HG03159 (cell line): ENCODE data around the gene MIS18A.
A peak's percentile ranks its signal among the peaks of the same experiment; 100 is the strongest.
"Not testable (repeated sequence)": the region's sequence is repeated elsewhere in the genome, so short reads cannot be mapped to it uniquely, and the experiment has no call there.

Source experiments
- ATAC-seq: cut with Tn5 transposase; IDR thresholded peaks from one replicate; pipeline ENCODE4 v1.9.1; 2021; ENCODE audit warnings: mild to moderate bottlenecking, moderate library complexity; ENCODE audit not compliant: unreplicated experiment

Gene MIS18A

DNA sequence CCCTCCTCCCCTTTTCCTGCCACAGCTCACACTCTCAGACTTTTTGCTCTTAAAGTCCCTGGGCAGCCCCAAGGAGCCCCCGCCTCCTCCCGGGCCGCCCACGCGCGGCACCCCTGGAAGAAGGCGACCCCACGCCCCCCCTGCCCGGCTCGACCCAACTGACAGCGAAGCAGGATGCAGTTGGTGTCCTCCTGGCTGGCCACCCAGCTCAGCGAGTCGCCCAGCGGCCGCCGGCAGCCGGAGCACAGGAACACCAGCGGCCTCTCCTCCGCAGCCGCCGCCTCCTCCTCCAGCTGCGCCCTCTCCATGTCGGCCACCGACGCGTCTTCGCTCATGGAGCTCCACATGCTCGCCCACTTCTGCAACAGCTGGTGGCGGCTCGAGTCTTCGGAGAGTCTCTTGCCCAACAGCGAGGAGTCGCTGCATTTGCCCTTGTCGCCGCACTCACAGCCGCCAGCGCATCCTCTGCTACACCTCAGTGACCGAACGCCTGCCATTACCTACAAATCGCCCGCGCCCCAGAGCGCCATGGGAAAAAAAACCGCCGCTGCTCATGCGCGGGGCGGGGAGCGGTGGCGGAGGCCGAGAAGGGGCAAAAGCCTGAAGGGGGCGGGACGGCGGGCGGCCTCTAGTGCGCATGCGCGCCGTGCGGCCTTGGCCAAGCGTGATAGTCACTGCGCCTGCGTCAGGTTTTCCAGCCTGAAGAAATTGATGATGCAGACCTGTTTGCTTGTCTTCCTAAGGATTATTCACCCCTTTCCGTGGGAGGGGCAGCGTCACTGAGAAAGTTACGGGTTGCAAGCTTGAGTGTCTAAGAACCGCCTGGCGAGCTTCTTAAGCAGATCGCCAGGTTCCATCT, at the start of gene MIS18A:
MIS18A (minus strand) TSS at position 532 of the 859 bp plus-strand sequence; CDS start at position 497, 35 bp downstream.
- ATAC-seq: peak; percentile 94

- no peak for ATAC-seq
These were observed 49.7 kb upstream of the MIS18A start for GRCh38 chr21:32328595-32328994.

- ATAC-seq: no peak
These were observed 46.9 kb upstream of the MIS18A start for GRCh38 chr21:32325706-32326105.

DNA sequence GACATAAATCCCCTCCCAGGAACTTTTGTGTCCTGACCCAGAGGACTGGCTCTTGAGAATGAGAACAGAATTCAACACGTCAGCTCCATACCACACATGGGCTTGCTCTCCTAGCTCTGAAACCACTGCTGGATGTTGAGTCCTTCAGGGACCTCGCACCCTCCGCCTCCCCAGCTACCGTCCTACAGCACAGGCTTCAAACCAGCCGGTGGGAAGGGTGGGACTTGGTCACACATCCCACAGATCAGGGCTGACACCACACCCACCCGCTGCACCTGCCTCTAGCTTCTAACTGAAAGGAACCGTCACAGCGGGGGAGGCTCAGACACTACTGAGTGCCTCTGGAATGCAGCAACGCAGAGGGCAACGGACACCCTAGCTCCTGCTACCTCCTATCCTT, 43.8 kb upstream of the MIS18A start:
- no peak for ATAC-seq

DNA sequence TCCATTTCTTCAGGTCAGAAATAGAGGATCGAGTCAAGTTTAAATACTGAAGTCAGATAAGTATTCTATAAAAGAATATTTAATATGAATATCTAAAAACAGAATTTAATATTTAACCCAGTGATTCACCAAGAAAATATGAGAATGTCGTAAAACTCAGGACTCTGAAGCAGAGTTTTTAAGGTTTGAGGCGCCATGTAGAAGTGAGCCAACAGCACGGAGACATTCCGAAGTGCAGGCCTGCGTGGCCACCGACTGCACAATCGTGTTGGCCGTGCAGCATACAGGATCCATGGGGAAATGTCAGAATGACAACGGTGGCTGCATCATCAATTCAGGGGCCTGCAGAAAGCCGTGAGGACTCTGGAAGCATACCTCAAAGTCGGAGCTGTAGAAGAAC, 43.3 kb upstream of the MIS18A start:
- ATAC-seq: no peak

DNA sequence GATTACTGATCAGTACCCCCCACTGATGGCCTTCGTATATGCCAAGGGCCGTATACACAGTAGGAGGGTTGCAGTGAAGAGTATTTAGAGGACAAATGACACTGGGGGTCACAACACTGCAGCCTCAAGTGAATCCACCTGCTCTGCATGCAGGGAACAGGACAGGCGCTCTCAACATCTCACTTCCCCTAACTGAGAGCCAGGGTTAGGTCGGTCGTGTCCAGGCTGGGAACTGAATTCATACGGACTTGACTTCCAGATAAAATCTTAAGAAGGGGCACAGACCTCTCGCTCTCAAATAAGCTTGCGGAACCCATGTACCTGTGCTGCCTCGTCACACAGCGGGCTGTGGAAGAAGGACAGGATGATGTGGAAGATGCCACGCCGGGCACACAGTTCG, 42.6 kb upstream of the MIS18A start:
- no peak for ATAC-seq

GRCh38 chr21:32320726-32321125, 41.9 kb upstream of the MIS18A start:
- ATAC-seq: no peak

GRCh38 chr21:32320059-32320458, 41.2 kb upstream of the MIS18A start:
- ATAC-seq: no peak

GRCh38 chr21:32319012-32319411, 40.2 kb upstream of the MIS18A start:
- no peak for ATAC-seq

- no peak for ATAC-seq
These were observed 38.9 kb upstream of the MIS18A start for GRCh38 chr21:32317726-32318125.

DNA sequence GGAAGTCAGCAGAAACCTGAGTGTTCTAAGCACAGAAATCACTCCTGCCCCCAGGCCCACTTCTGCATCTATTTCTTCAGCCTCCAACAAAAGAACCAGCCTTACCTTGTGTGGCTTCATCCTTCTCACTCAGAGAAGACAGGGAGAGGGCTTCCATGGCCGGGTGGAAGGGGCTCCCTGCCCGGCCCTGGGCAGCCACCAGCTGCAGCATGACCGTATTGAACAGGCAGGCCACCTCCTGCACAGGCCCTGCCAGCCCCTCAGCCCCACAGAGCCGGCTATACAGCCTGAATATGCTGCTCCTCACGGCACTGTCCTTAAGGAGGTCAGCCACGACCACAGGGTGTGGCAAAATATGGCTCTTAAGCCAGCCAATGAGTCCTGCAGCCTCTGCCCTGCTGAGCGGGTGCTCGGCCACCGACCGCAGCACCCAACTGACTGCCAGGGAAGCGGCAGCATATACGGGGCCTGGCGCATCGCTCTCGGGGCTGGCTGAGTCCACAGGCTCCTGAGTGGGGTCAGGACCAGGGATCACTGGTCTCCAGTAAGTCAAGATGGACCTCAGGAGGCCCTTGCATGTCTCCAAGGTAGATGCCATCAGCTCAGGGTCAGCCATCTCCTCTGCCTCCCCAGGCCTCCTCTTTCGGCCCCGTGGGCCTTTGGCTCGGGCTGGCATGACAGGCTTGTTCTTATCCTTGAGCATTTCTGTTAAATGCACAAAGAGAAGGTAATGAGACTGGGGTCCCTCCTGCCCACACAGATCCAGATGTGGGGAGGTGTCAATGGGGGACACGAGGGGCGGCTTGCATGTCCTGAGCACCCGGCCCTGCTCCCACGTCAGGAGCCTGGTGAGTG, 37.7 kb upstream of the MIS18A start:
- ATAC-seq: no peak

GRCh38 chr21:32315511-32316281, 36.8 kb upstream of the MIS18A start:
- no peak for ATAC-seq

GRCh38 chr21:32314806-32315205, 36.0 kb upstream of the MIS18A start:
- no peak for ATAC-seq

GRCh38 chr21:32312976-32313375, 34.1 kb upstream of the MIS18A start:
- no peak for ATAC-seq

DNA sequence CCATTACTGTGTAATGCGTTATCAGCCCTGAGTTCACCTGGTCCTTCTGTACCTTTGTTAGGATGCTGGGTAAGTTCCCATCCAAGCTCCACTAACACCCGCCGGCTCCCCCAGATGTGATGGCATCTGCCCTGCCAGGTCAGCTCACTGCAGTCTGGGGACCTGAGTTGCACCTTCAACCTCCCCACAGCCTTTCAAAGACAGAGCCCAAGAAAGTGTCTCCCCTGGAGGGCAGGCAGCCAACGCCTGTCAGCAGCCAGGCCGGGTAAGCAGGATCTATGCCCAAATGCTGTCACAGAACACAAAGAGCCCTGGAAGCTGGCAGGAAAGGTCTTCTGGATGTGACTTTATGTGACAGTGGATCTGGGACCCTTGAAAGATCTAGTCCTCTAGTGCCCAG, 33.5 kb upstream of the MIS18A start:
- ATAC-seq: no peak

GRCh38 chr21:32311621-32312020, 32.8 kb upstream of the MIS18A start:
- ATAC-seq: no peak

GRCh38 chr21:32310976-32311375, 32.1 kb upstream of the MIS18A start:
- ATAC-seq: not testable (repeated sequence)

- ATAC-seq: no peak
These were observed 31.1 kb upstream of the MIS18A start for GRCh38 chr21:32309906-32310460.

GRCh38 chr21:32308696-32309095, 29.8 kb upstream of the MIS18A start:
- ATAC-seq: no peak

- no peak for ATAC-seq
These were observed 28.9 kb upstream of the MIS18A start for GRCh38 chr21:32307706-32308105.
